ENCODE results near the gene ANKLE1. TPM values are rescaled to one million over a fixed set of nuclear protein-coding genes. Genes with fewer than 3 reads are reported as not detected.

ANKLE1 gene
- total and polyA plus RNA-seq, 10 donors: 1.9 to 5.0 (median 2.9) TPM

- Histone ChIP-seq H3K9me3 (no peaks in the 10 kb centered on the region), H3K4me3 (no peak overlapping the region), H3K4me1 (peaks cover 20 to 57% (median 44%) of the 10 kb centered on the region in 6 donors), H3K36me3 (peaks cover 0 to 8% (median 0%) of the 10 kb centered on the region in 6 donors), H3K27ac (no peak overlapping the region), H3K27me3 (replicated peaks in 1 of 7) (peaks cover 0 to 40% (median 21%) of the 10 kb centered on the region in 7 donors)
- intact Hi-C loops (cut with DNase I; ENCODE audit: low total_unique reads): no loop called here
- TF ChIP-seq POLR2A (IDR thresholded peaks at IDR 0.05) (no peak), CTCF (IDR thresholded peaks at IDR 0.05 in 8 of 11, conservative IDR thresholded peaks at IDR 0.05 in 3 of 11) (no peak), POLR2AphosphoS5 (IDR thresholded peaks at IDR 0.05) (no peak)
- 87 to 90% (median 88%) methylated on average over 16 to 24 of the region's 24 CpGs for WGBS, 5 donors
- DNase-seq: no peak
These were observed 48.8 kb downstream of the ANKLE1 start for GRCh38 chr19:17330262-17331044.

GRCh38 chr19:17331045-17331558 is 49.4 kb downstream of the ANKLE1 start:
- intact Hi-C loops (cut with DNase I; ENCODE audit: low total_unique reads): no loop called here
- no peak for TF ChIP-seq POLR2A (IDR thresholded peaks at IDR 0.05)
- TF ChIP-seq POLR2AphosphoS5 (IDR thresholded peaks at IDR 0.05): no peak
- no peak for TF ChIP-seq CTCF (IDR thresholded peaks at IDR 0.05 in 8 of 11, conservative IDR thresholded peaks at IDR 0.05 in 3 of 11)
- Histone ChIP-seq H3K4me1 (peaks cover 23 to 63% (median 50%) of the 10 kb centered on the region in 6 donors), H3K36me3 (peaks cover 0 to 8% (median 0%) of the 10 kb centered on the region in 6 donors), H3K27ac (no peak overlapping the region), H3K9me3 (no peaks in the 10 kb centered on the region), H3K4me3 (no peak overlapping the region), H3K27me3 (replicated peaks in 1 of 7) (peaks cover 0 to 40% (median 21%) of the 10 kb centered on the region in 7 donors)
- WGBS, 5 donors: 84 to 93% (median 91%) methylated on average over 13 of the region's 13 CpGs
- no peak for DNase-seq

GRCh38 chr19:17332360-17332676 is 50.6 kb downstream of the ANKLE1 start:
- peaks cover 0 to 8% (median 0%) of the 10 kb centered on the region in 6 donors for H3K36me3 ChIP-seq
- no peak for TF ChIP-seq CTCF (IDR thresholded peaks at IDR 0.05 in 8 of 11, conservative IDR thresholded peaks at IDR 0.05 in 3 of 11)
- TF ChIP-seq POLR2AphosphoS5 (IDR thresholded peaks at IDR 0.05): no peak
- no peak for TF ChIP-seq POLR2A (IDR thresholded peaks at IDR 0.05)
- peaks cover 0 to 40% (median 21%) of the 10 kb centered on the region in 7 donors for H3K27me3 ChIP-seq (replicated peaks in 1 of 7)
- H3K27ac ChIP-seq: no peak overlapping the region
- H3K4me1 ChIP-seq: peaks cover 23 to 74% (median 55%) of the 10 kb centered on the region in 6 donors
- intact Hi-C loops (cut with DNase I; ENCODE audit: low total_unique reads): no loop called here
- 86 to 94% (median 92%) methylated on average over 8 of the region's 8 CpGs for WGBS, 5 donors
- H3K4me3 ChIP-seq: no peak overlapping the region
- no peaks in the 10 kb centered on the region for H3K9me3 ChIP-seq
- no peak for DNase-seq

Measured in spleen (tissue), 11 donors.